H1 (cell line): ENCODE data around the gene MICALL1. TPM values are rescaled to one million over a fixed set of nuclear protein-coding genes. Genes with fewer than 3 reads are reported as not detected.

ENCODE experiments used
- HDAC2 ChIP-seq, 2 experiments: fragments of 300-600 bp in 1 of 2; sonication (generic) in 1 of 2; IDR thresholded peaks; 2 replicates each; pipeline ENCODE4 v1.6.1; 2011 to 2012; ENCODE audit warnings: low read depth in 2 of 2, low read length in 2 of 2, mild to moderate bottlenecking in 2 of 2, moderate library complexity in 2 of 2, borderline replicate concordance in 1 of 2, inconsistent platforms in 1 of 2
- RBBP5 ChIP-seq: IDR thresholded peaks from 2 replicates; pipeline ENCODE4 v1.7.1; 2012; ENCODE audit warnings: low read depth, mild to moderate bottlenecking, inconsistent platforms, low read length, moderate library complexity, borderline replicate concordance
- SIN3A ChIP-seq, 2 experiments: IDR thresholded peaks in 1 of 2; conservative IDR thresholded peaks in 1 of 2; 2 replicates each; pipeline ENCODE4 v1.6.1; 2011 to 2012; ENCODE audit warnings: low read length in 2 of 2, improper control_type of control experiment in 1 of 2, low read depth in 1 of 2, mild to moderate bottlenecking in 1 of 2
- SP2 ChIP-seq: IDR thresholded peaks from 2 replicates; pipeline ENCODE4 v1.6.1; 2012; ENCODE audit warnings: mild to moderate bottlenecking, low read length, inconsistent platforms
- TEAD4 ChIP-seq: IDR thresholded peaks from 2 replicates; pipeline ENCODE4 v1.6.1; 2012; ENCODE audit warnings: low read depth, low read length, inconsistent platforms, mixed read lengths
- polyA plus RNA-seq, 7 experiments: library from polyadenylated mRNA; depleted of rRNA in 3 of 7; stranded (reverse) in 5 of 7; unstranded in 2 of 7; fragments of >200 nt in 5 of 7; fragments of 200-250 nt in 2 of 7; gene quantifications; 1 replicate in 5 of 7; 2 replicates in 1 of 7; 4 replicates in 1 of 7; pipeline versions ENCODE4 v1.2.1 to v1.2.3, GENCODE V29; 2011 to 2013; ENCODE audit warnings: missing spikeins in 2 of 7, mixed read lengths in 2 of 7
- total RNA-seq: library from RNA; stranded (reverse); fragmentation: NEBNext Ultra II Directional; extraction: Animal tissue kit (Norgen Biotek cat#: 25700); gene quantifications from 2 replicates; pipeline ENCODE4 v1.2.1, GENCODE V29; 2021

The MICALL1 gene
- total and polyA plus RNA-seq, 2 of the 8 experiments (the other 6 are each of a cell fraction or from before 2014, with no cell fraction given), result 17.7 to 32.1 TPM

DNA sequence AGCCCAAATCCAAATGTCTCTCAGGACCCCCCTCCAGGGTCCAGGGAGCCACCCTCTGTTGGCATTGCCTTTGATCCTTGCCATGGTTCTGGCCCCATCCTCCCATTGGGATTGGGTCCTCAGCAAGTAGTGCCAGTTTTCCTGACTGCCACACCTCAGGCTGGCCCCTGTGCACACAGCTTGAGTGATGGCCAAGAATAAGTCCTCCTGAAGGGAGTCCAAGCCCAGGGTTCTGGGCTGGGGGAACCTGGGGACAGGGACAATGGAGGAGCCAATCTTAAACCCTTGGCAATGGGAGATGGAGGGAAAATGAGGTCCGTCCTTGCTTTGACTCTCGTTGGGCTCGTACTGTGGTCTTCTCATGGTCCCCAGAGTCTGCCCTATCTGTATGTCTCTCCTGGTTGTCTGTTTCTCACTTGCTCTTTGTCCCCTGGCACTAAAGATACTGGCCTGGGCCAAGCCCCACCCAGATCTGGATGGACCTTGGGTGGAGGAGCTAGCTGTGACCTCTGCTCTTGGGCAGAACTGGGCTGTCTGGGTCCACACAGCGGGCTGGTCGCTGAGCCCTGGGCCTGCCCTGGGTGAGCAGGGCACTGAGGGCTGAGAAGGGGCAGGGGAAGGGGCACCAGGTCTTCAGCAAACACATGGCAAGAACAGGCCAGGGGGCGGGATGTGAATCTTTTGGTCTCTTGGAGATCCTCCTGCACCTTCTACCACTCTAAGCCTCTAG lies 75.3 kb downstream of the MICALL1 start (continued):
- TF ChIP-seq HDAC2 (IDR thresholded peaks at IDR 0.05; ENCODE audit: borderline replicate concordance in 1 of 2, low read depth in 2 of 2, low read length in 2 of 2) (no peak), TEAD4 (no peak), RBBP5 (no peak), SP2 (no peak), SIN3A (conservative IDR thresholded peaks at IDR 0.05 in 1 of 2, IDR thresholded peaks at IDR 0.05 in 1 of 2; ENCODE audit: low read depth in 1 of 2, low read length in 2 of 2) (no peak)
